Endothelial cell of umbilical vein (primary cell): ENCODE results near the gene PLEKHA6. TPM values are rescaled to one million over a fixed set of nuclear protein-coding genes. Genes with fewer than 3 reads are reported as not detected.

Experiments used
- BruUV-seq: library from RNA; stranded (reverse); fragments of 400-500 nt; replicated peaks from 2 replicates; lab custom pipeline; 2021; lab: Mats Ljungman, UMichigan
- CTCF ChIA-PET: fragments of 300-600, 350-600 bp; sonication (Branson Sonifier 250); formaldehyde crosslinking; loops from one replicate; lab custom pipeline; 2021; ENCODE audit warnings: antibody characterized with exemption, inconsistent platforms; lab: Charles Lee
- POLR2A ChIA-PET: fragments of 300-600, 350-600 bp; sonication (Branson Sonifier 250); formaldehyde crosslinking; loops from one replicate; lab custom pipeline; 2021; ENCODE audit warnings: antibody characterized with exemption, inconsistent platforms; lab: Charles Lee
- DNase-seq: peaks from one replicate; pipeline ENCODE4 v3.0.0-alpha.2; 2011; ENCODE audit warnings: low read depth, low spot score
- FAIRE-seq: peaks from 2 replicates; lab custom pipeline; 2011; peaks lifted over from hg19 to GRCh38; lab: Jason Lieb, UNC
- H2AFZ ChIP-seq: 2 replicates; pipeline ENCODE4 v1.6.0; 2012; ENCODE audit warnings: low read depth, low read length, control low read depth, inconsistent platforms
- H3K27ac ChIP-seq: 2 replicates; pipeline ENCODE4 v1.5.1; 2011; ENCODE audit warnings: low read depth, mild to moderate bottlenecking, control low read depth, low read length, moderate library complexity; ENCODE audit not compliant: insufficient read depth
- H3K27me3 ChIP-seq, 2 experiments: 2 replicates each; pipeline versions ENCODE4 v1.6.0 to v1.6.1; 2011; ENCODE audit warnings: low read length in 2 of 2, mixed read lengths in 1 of 2; ENCODE audit not compliant: control insufficient read depth in 2 of 2, insufficient read depth in 2 of 2
- H3K36me3 ChIP-seq, 2 experiments: 2 replicates in 1 of 2; 3 replicates in 1 of 2; pipeline ENCODE4 v1.5.1; 2011; ENCODE audit warnings: low read length in 2 of 2, mild to moderate bottlenecking in 1 of 2, moderate library complexity in 1 of 2; ENCODE audit not compliant: control insufficient read depth in 2 of 2, insufficient read depth in 2 of 2; ENCODE audit errors: extremely low read depth in 1 of 2
- H3K4me1 ChIP-seq: 3 replicates; pipeline ENCODE4 v1.5.1; 2011; ENCODE audit warnings: mild to moderate bottlenecking, low read length; ENCODE audit not compliant: control insufficient read depth, insufficient read depth; ENCODE audit errors: extremely low read depth
- H3K4me2 ChIP-seq: 2 replicates; pipeline ENCODE4 v1.6.1; 2011; ENCODE audit warnings: low read length, control low read depth, mixed read lengths; ENCODE audit not compliant: insufficient read depth
- H3K4me3 ChIP-seq, 3 experiments: fragments of 200-600 bp in 1 of 3; sonication (generic), shearing (Covaris generic) in 1 of 3; replicated peaks in 1 of 3; 2 replicates each; pipeline ENCODE4 v1.5.1; 2011 to 2016; ENCODE audit warnings: control low read depth in 3 of 3, low read length in 3 of 3, mild to moderate bottlenecking in 2 of 3, inconsistent platforms in 1 of 3, low read depth in 1 of 3, moderate library complexity in 1 of 3; ENCODE audit not compliant: insufficient read depth in 1 of 3
- H3K79me2 ChIP-seq: 2 replicates; pipeline ENCODE4 v1.6.0; 2012; ENCODE audit warnings: low read length, inconsistent platforms; ENCODE audit not compliant: control insufficient read depth, insufficient read depth
- H3K9ac ChIP-seq: replicated peaks from 2 replicates; pipeline ENCODE3; 2011; ENCODE audit warnings: low read length, control low read depth; ENCODE audit not compliant: insufficient read depth; ENCODE audit errors: extremely low read depth
- H3K9me1 ChIP-seq: replicated peaks from 3 replicates; pipeline ENCODE4 v1.6.0; 2011; ENCODE audit warnings: mild to moderate bottlenecking, low read length; ENCODE audit not compliant: control insufficient read depth, insufficient read depth; ENCODE audit errors: extremely low read depth
- H3K9me3 ChIP-seq: replicated peaks from 2 replicates; pipeline ENCODE4 v1.5.1; 2012; ENCODE audit warnings: low read length, inconsistent platforms; ENCODE audit not compliant: control insufficient read depth, insufficient read depth
- H4K20me1 ChIP-seq: replicated peaks from 2 replicates; pipeline ENCODE3; 2011; ENCODE audit warnings: mild to moderate bottlenecking, low read length; ENCODE audit not compliant: control insufficient read depth, insufficient read depth; ENCODE audit errors: extremely low read depth
- CTCF ChIP-seq, 2 donors: IDR thresholded peaks; 1 replicate in 1 of 2; 2 replicates in 1 of 2; pipeline ENCODE4 v1.5.1; 2011; ENCODE audit warnings: low read length in 2 of 2, mild to moderate bottlenecking in 2 of 2, moderate library complexity in 2 of 2, control low read depth in 1 of 2, inconsistent platforms in 1 of 2, low read depth in 1 of 2; ENCODE audit not compliant: insufficient read depth in 1 of 2; ENCODE audit errors: extremely low read depth in 1 of 2
- GATA2 ChIP-seq: IDR thresholded peaks from 2 replicates; pipeline ENCODE4 v1.7.0; 2011; ENCODE audit warnings: low read depth, mild to moderate bottlenecking, moderate library complexity, mixed read lengths, low read length; ENCODE audit not compliant: insufficient read length, insufficient read depth
- JUN ChIP-seq: IDR thresholded peaks from 2 replicates; pipeline ENCODE4 v1.6.1; 2011; ENCODE audit warnings: borderline replicate concordance, low read depth; ENCODE audit not compliant: insufficient read length, insufficient read depth
- MAX ChIP-seq: IDR thresholded peaks from 2 replicates; pipeline ENCODE4 v1.6.1; 2011; ENCODE audit not compliant: insufficient read depth, insufficient read length
- POLR2AphosphoS5 ChIP-seq: IDR thresholded peaks from 2 replicates; pipeline ENCODE4 v1.6.1; 2012; ENCODE audit warnings: low read depth, mild to moderate bottlenecking, control low read depth, low read length, moderate library complexity; ENCODE audit not compliant: insufficient read depth
- dilution Hi-C: fragments of 300-500 bp; cut with MboI; formaldehyde crosslinking; loops from one replicate; pipeline ENCODE4 v1.15.0; 2019; ENCODE audit warnings: low sequenced_read_pairs; ENCODE audit not compliant: extremely low pct_ligation_motif_present
- intact Hi-C: fragments of 100-400 bp; cut with micrococcal nuclease; formaldehyde crosslinking; loops from one replicate; pipeline ENCODE4 v1.10.0; 2022
- polyA plus RNA-seq, 4 experiments: library from polyadenylated mRNA; depleted of rRNA in 3 of 4; stranded (reverse) in 3 of 4; unstranded in 1 of 4; fragments of >200 nt; gene quantifications; 2 replicates each; pipeline versions ENCODE4 v1.2.1 to v1.2.3, GENCODE V29; 2011 to 2012; ENCODE audit warnings: missing spikeins in 1 of 4
- total RNA-seq: library from RNA; stranded (reverse); gene quantifications from 2 replicates; pipeline ENCODE4 v1.2.3, GENCODE V29; 2021

Gene PLEKHA6
- total and polyA plus RNA-seq, 2 donors (not counting 3 experiments of a cell fraction or from before 2014, with no cell fraction given): 2.1 to 15.0 TPM

GRCh38 chr1:204206121-204206520 is 153.6 kb downstream of the PLEKHA6 start:
- H2AFZ ChIP-seq: no peak overlapping the region
- dilution Hi-C loops (no loop called here), intact Hi-C loops (no loop called here)
- peak; percentile 45 for DNase-seq
- H3K4me3 ChIP-seq: no peak overlapping the region
- peak; percentile 54 for FAIRE-seq
- ChIA-PET CTCF (interaction anchor here (0.8 to 11.0 kb wide), 23 partner anchors 8 to 348 kb away, joined by 3 to 770 read pairs (median 8); partner anchors contain the start of genes ETNK2, GOLT1A, KISS1 and PLEKHA6), POLR2A (interaction anchor here (1.3 kb wide), 1 partner anchor 16 kb away, joined by 4 read pairs; no protein-coding TSS in a partner anchor)
- H3K36me3 ChIP-seq: no peaks in the 10 kb centered on the region
- no peak overlapping the region for H3K27ac ChIP-seq
- no peaks in the 10 kb centered on the region for H3K27me3 ChIP-seq
- H3K9me1 ChIP-seq: no peaks in the 10 kb centered on the region
- H3K79me2 ChIP-seq: no peaks in the 10 kb centered on the region
- H3K4me1 ChIP-seq: no peaks in the 10 kb centered on the region
- TF ChIP-seq POLR2AphosphoS5 (no peak), CTCF (IDR thresholded peaks at IDR 0.05; ENCODE audit: extremely low read depth in 1 of 2, insufficient read depth in 1 of 2, low read depth in 1 of 2, low read length in 2 of 2) (peak; percentile 5 to 19), JUN (no peak), GATA2 (no peak), MAX (no peak)
- H3K9ac ChIP-seq: no peak overlapping the region
- H3K9me3 ChIP-seq: no peaks in the 10 kb centered on the region
- no TSS peak for BruUV-seq
- no peak overlapping the region for H3K4me2 ChIP-seq
- no peaks in the 10 kb centered on the region for H4K20me1 ChIP-seq
